Measurements from ENCODE around the gene C5.

Gene C5

GRCh38 chr9:120910643-120911042, 139.4 kb downstream of the C5 start:
- DNase-seq (ENCODE audit: low read depth in 2 of 2): no peak

DNA sequence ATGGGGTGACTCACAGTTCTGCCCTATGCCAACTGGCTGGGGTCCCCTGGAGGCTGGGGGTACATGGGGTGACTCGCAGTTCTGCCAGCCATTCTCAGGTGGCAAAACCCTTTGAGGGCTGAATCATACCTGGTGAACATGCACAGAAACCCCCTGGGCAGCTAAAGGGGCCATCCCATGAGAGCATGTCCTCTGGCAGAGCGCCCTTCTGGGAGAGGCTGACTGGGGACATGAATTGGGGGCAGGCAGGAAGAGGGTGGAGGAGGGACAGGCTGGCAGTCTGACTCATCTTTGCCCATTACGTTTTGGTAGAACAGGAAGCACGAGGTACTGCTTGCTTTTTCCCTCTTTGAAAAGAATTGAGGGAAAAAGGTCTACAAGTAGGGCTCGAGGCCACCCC, 140.2 kb downstream of the C5 start:
- no peak for DNase-seq (ENCODE audit: low read depth in 2 of 2)

GRCh38 chr9:120905315-120906164, 144.5 kb downstream of the C5 start:
- no peak for DNase-seq (ENCODE audit: low read depth in 2 of 2)

DNA sequence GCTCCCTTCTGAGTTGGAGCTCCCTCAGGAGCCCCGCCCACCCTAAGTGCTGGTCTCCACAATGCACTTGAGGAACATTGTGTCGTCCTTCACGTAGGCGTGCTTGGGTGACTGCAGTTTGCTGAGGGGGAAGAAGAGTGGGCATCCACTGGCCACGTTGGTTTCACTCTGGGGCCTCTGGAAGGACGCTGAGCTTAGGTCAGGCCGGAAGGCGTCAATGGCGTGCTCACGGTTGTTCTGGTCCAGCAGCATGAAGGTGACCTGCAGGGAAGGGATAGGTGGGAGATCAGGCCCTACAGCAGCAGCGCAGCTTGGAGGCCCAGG, 145.1 kb downstream of the C5 start:
- no peak for DNase-seq (ENCODE audit: low read depth in 2 of 2)

DNA sequence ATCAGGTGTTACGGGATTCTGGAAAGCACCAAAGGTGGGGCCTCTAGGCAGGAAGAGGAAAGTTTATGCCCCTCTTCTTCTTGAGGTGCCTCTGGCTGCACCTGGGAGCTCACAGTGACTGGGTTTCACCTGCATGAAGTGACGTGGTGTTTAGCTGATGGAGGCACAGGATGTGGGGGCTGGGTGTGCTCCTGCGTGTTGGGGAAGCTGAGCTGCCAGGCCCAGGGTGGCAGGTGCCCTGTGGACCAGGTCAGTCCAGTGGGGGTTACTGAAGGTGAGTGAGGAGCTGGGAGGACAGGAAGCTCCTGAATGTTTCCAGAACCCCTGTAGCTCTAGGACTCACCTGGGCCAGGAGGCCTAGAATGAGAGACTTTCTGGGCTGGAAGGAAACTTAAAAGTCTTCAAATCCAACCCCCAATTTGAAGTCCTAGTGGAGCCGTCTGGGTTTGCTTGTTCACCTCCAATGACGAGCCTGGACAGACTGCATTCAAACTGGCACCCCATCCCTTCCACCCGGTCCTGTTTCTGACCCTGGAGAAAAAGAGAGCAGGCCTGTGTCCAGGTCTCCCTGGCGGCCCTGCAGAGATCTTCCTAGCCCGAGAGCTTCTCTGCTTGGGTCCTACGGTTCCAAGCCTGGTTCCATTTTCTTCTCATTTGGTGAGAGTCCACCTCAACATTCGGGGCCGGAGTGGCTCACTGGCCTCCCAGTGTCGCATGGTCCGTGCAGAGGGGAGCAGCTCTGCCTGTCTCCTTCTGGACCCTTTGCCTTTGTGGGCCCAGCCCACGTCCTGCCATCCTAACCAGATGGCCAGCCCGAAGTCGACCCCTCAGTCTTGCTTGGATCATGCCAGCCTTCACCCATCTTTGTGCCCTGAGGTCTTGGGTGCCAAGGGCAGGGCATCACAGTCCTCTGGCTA, 145.8 kb downstream of the C5 start:
- no peak for DNase-seq (ENCODE audit: low read depth in 2 of 2)

GRCh38 chr9:120902569-120903535, 147.2 kb downstream of the C5 start:
- DNase-seq (ENCODE audit: low read depth in 2 of 2): no peak

Measured in stimulated activated CD4-positive, alpha-beta T cell treated with anti-CD3 and anti-CD28 coated beads, Interleukin-1b, Interleukin-23, amount 100 ng/mL, for 4 hours (primary cell).